ENCODE measurements around the gene KLF16. TPM values are rescaled to one million over a fixed set of nuclear protein-coding genes. Genes with fewer than 3 reads are reported as not detected.

Gene KLF16
- total RNA-seq, 1 donor from 2014 or later = 7.6 TPM

- H3K27me3 ChIP-seq = no peaks in the 10 kb centered on the region
- H3K36me3 ChIP-seq = peaks cover 0 to 56% of the 10 kb centered on the region in 2 donors
- no peak for DNase-seq (ENCODE audit: extremely low spot score in 2 of 2)
- H3K4me3 ChIP-seq = no peak overlapping the region
- no peak for TF ChIP-seq POLR2AphosphoS5 (IDR thresholded peaks at IDR 0.05; ENCODE audit: insufficient read depth in 1 of 2, low read depth in 1 of 2)
- no peak for TF ChIP-seq POLR2A (IDR thresholded peaks at IDR 0.05)
- TF ChIP-seq CTCF (IDR thresholded peaks at IDR 0.05) = no peak
- no peaks in the 10 kb centered on the region for H3K9me3 ChIP-seq
- intact Hi-C loops (cut with DNase I) = no loop called here
- peaks cover 26% of the 10 kb centered on the region for H3K4me1 ChIP-seq
- no peak overlapping the region for H3K27ac ChIP-seq
These were observed 48.4 kb downstream of the KLF16 start for GRCh38 chr19:1814833-1815604.

- TF ChIP-seq CTCF (IDR thresholded peaks at IDR 0.05) = no peak
- TF ChIP-seq POLR2AphosphoS5 (IDR thresholded peaks at IDR 0.05; ENCODE audit: insufficient read depth in 1 of 2, low read depth in 1 of 2) = no peak
- TF ChIP-seq POLR2A (IDR thresholded peaks at IDR 0.05) = no peak
- intact Hi-C loops (cut with DNase I) = no loop called here
- Histone ChIP-seq H3K27me3 (no peaks in the 10 kb centered on the region), H3K36me3 (peaks cover 0 to 50% of the 10 kb centered on the region in 2 donors), H3K9me3 (no peaks in the 10 kb centered on the region), H3K4me3 (no peak overlapping the region), H3K4me1 (peaks cover 26% of the 10 kb centered on the region), H3K27ac (no peak overlapping the region)
- no peak for DNase-seq (ENCODE audit: extremely low spot score in 2 of 2)
These were observed 49.0 kb downstream of the KLF16 start for GRCh38 chr19:1814391-1814790.

GRCh38 chr19:1813192-1814182, 49.9 kb downstream of the KLF16 start:
- Histone ChIP-seq H3K36me3 (peaks cover 0 to 41% of the 10 kb centered on the region in 2 donors), H3K4me1 (peaks cover 26% of the 10 kb centered on the region), H3K9me3 (no peaks in the 10 kb centered on the region), H3K27ac (peak overlapping the region; percentile 86), H3K27me3 (no peaks in the 10 kb centered on the region), H3K4me3 (peak overlapping the region; percentile 50 to 52)
- TF ChIP-seq POLR2AphosphoS5 (IDR thresholded peaks at IDR 0.05; ENCODE audit: insufficient read depth in 1 of 2, low read depth in 1 of 2) = no peak
- TF ChIP-seq POLR2A (IDR thresholded peaks at IDR 0.05) = no peak
- TF ChIP-seq CTCF (IDR thresholded peaks at IDR 0.05) = no peak
- no peak for DNase-seq (ENCODE audit: extremely low spot score in 2 of 2)
- intact Hi-C loops (cut with DNase I) = no loop called here

- Histone ChIP-seq H3K27ac (peak overlapping the region; percentile 86), H3K4me1 (peaks cover 26% of the 10 kb centered on the region), H3K4me3 (peak overlapping the region; percentile 50 to 52), H3K27me3 (no peaks in the 10 kb centered on the region), H3K36me3 (peaks cover 0 to 32% of the 10 kb centered on the region in 2 donors), H3K9me3 (no peaks in the 10 kb centered on the region)
- DNase-seq (ENCODE audit: extremely low spot score in 2 of 2) = peak in 1 of 2 donors; percentile 92
- intact Hi-C loops (cut with DNase I) = no loop called here
- TF ChIP-seq POLR2A (IDR thresholded peaks at IDR 0.05) (no peak), CTCF (IDR thresholded peaks at IDR 0.05) (peak in 1 of 3 experiments; percentile 39), POLR2AphosphoS5 (IDR thresholded peaks at IDR 0.05; ENCODE audit: insufficient read depth in 1 of 2, low read depth in 1 of 2) (peak; percentile 47 to 74)
These were observed 50.8 kb downstream of the KLF16 start for GRCh38 chr19:1812426-1813191.
